HT-29 (cell line): ENCODE results near the gene ZCCHC24. TPM values are rescaled to one million over a fixed set of nuclear protein-coding genes. Genes with fewer than 3 reads are reported as not detected.

Source experiments
- total RNA-seq: library from RNA; depleted of rRNA; stranded (reverse); fragments of >200 nt; shearing (Covaris generic); gene quantifications from 2 replicates; pipeline ENCODE4 v1.2.3, GENCODE V29; 2014; rRNA removed

Gene ZCCHC24
- total RNA-seq, 1 experiment from 2014 or later, result not detected

Other genes with a start within 250 kb of the ZCCHC24 start
- gene PPIF, start 98.2 kb downstream of the ZCCHC24 start, total RNA-seq, result 58.3 and 65.8 TPM in 2 replicates
- 0.53 and 0.81 TPM in 2 replicates for gene EIF5AL1, start 66.9 kb upstream of the ZCCHC24 start, total RNA-seq
- 1.6 and 1.7 TPM in 2 replicates for gene SFTPA2, start 114.8 kb upstream of the ZCCHC24 start, total RNA-seq
- not detected in 2 replicates for gene SFTPA1, start 165.3 kb upstream of the ZCCHC24 start, total RNA-seq